Measurements from ENCODE around the gene SDK1.

SDK1 gene

GRCh38 chr7:3540456-3541220 is 239.6 kb downstream of the SDK1 start:
- no peaks in the 10 kb centered on the region for H3K4me1 ChIP-seq (ENCODE audit: insufficient read depth, poor library complexity, severe bottlenecking)
- no peak overlapping the region for H3K4me3 ChIP-seq (ENCODE audit: severe bottlenecking)
- TF ChIP-seq CTCF (IDR thresholded peaks at IDR 0.05; ENCODE audit: poor library complexity, severe bottlenecking) = no peak
- no peaks in the 10 kb centered on the region for H3K9me3 ChIP-seq (ENCODE audit: severe bottlenecking)
- no peak overlapping the region for H3K27ac ChIP-seq (ENCODE audit: poor library complexity, severe bottlenecking)
- no peaks in the 10 kb centered on the region for H3K27me3 ChIP-seq (ENCODE audit: insufficient read depth, poor library complexity, severe bottlenecking)
- DNase-seq (ENCODE audit: low spot score) (no peak), ATAC-seq (ENCODE audit: low read depth) (no peak)
- H3K36me3 ChIP-seq (ENCODE audit: low read depth) = no peaks in the 10 kb centered on the region

- no peak for TF ChIP-seq CTCF (IDR thresholded peaks at IDR 0.05; ENCODE audit: poor library complexity, severe bottlenecking)
- no peak overlapping the region for H3K27ac ChIP-seq (ENCODE audit: poor library complexity, severe bottlenecking)
- H3K9me3 ChIP-seq (ENCODE audit: severe bottlenecking) = no peaks in the 10 kb centered on the region
- H3K36me3 ChIP-seq (ENCODE audit: low read depth) = no peaks in the 10 kb centered on the region
- H3K27me3 ChIP-seq (ENCODE audit: insufficient read depth, poor library complexity, severe bottlenecking) = no peaks in the 10 kb centered on the region
- ATAC-seq (ENCODE audit: low read depth) (no peak), DNase-seq (ENCODE audit: low spot score) (no peak)
- H3K4me1 ChIP-seq (ENCODE audit: insufficient read depth, poor library complexity, severe bottlenecking) = no peaks in the 10 kb centered on the region
- H3K4me3 ChIP-seq (ENCODE audit: severe bottlenecking) = no peak overlapping the region
These were observed 243.2 kb downstream of the SDK1 start for GRCh38 chr7:3544202-3544601.

GRCh38 chr7:3548815-3549214 is 247.8 kb downstream of the SDK1 start:
- Histone ChIP-seq H3K27ac (ENCODE audit: poor library complexity, severe bottlenecking) (no peak overlapping the region), H3K4me3 (ENCODE audit: severe bottlenecking) (no peak overlapping the region), H3K36me3 (ENCODE audit: low read depth) (no peaks in the 10 kb centered on the region), H3K4me1 (ENCODE audit: insufficient read depth, poor library complexity, severe bottlenecking) (no peaks in the 10 kb centered on the region), H3K27me3 (ENCODE audit: insufficient read depth, poor library complexity, severe bottlenecking) (no peaks in the 10 kb centered on the region), H3K9me3 (ENCODE audit: severe bottlenecking) (no peaks in the 10 kb centered on the region)
- DNase-seq (ENCODE audit: low spot score) (no peak), ATAC-seq (ENCODE audit: low read depth) (no peak)
- TF ChIP-seq CTCF (IDR thresholded peaks at IDR 0.05; ENCODE audit: poor library complexity, severe bottlenecking) = no peak

- no peaks in the 10 kb centered on the region for H3K9me3 ChIP-seq (ENCODE audit: severe bottlenecking)
- H3K27me3 ChIP-seq (ENCODE audit: insufficient read depth, poor library complexity, severe bottlenecking) = no peaks in the 10 kb centered on the region
- no peaks in the 10 kb centered on the region for H3K4me1 ChIP-seq (ENCODE audit: insufficient read depth, poor library complexity, severe bottlenecking)
- ATAC-seq (ENCODE audit: low read depth) = no peak
- TF ChIP-seq CTCF (IDR thresholded peaks at IDR 0.05; ENCODE audit: poor library complexity, severe bottlenecking) = no peak
- H3K36me3 ChIP-seq (ENCODE audit: low read depth) = no peaks in the 10 kb centered on the region
- no peak overlapping the region for H3K27ac ChIP-seq (ENCODE audit: poor library complexity, severe bottlenecking)
- no peak for DNase-seq (ENCODE audit: low spot score)
- no peak overlapping the region for H3K4me3 ChIP-seq (ENCODE audit: severe bottlenecking)
These were observed 248.5 kb downstream of the SDK1 start for GRCh38 chr7:3549601-3550000.

- H3K27me3 ChIP-seq (ENCODE audit: insufficient read depth, poor library complexity, severe bottlenecking) = no peaks in the 10 kb centered on the region
- H3K27ac ChIP-seq (ENCODE audit: poor library complexity, severe bottlenecking) = no peak overlapping the region
- H3K4me1 ChIP-seq (ENCODE audit: insufficient read depth, poor library complexity, severe bottlenecking) = no peaks in the 10 kb centered on the region
- H3K36me3 ChIP-seq (ENCODE audit: low read depth) = no peaks in the 10 kb centered on the region
- H3K9me3 ChIP-seq (ENCODE audit: severe bottlenecking) = no peaks in the 10 kb centered on the region
- H3K4me3 ChIP-seq (ENCODE audit: severe bottlenecking) = no peak overlapping the region
- DNase-seq (ENCODE audit: low spot score) = no peak
- no peak for TF ChIP-seq CTCF (IDR thresholded peaks at IDR 0.05; ENCODE audit: poor library complexity, severe bottlenecking)
- no peak for ATAC-seq (ENCODE audit: low read depth)
These were observed 250.5 kb downstream of the SDK1 start for GRCh38 chr7:3551536-3551935.

Data from RWPE2 (cell line).